GM18499 (cell line): Measurements from ENCODE around the gene RIPK4.
"Not testable (repeated sequence)": the region's sequence is repeated elsewhere in the genome, so short reads cannot be mapped to it uniquely, and the experiment has no call there.

Experiments
- ATAC-seq: cut with Tn5 transposase; IDR thresholded peaks from one replicate; pipeline ENCODE4 v1.9.1; 2021; ENCODE audit warnings: moderate number of reproducible peaks; ENCODE audit not compliant: insufficient read depth, unreplicated experiment

The RIPK4 gene

GRCh38 chr21:41796476-41797080 lies 29.7 kb upstream of the RIPK4 start:
- no peak for ATAC-seq

- no peak for ATAC-seq
Observed at GRCh38 chr21:41795726-41796125, 28.9 kb upstream of the RIPK4 start.

- no peak for ATAC-seq
Observed at GRCh38 chr21:41794600-41794999, 27.7 kb upstream of the RIPK4 start.

- ATAC-seq = no peak
Observed at GRCh38 chr21:41792711-41793110, 25.9 kb upstream of the RIPK4 start.

- ATAC-seq = no peak
Observed at GRCh38 chr21:41786509-41786987, 19.7 kb upstream of the RIPK4 start.

GRCh38 chr21:41785262-41785661 lies 18.4 kb upstream of the RIPK4 start:
- ATAC-seq = not testable (repeated sequence)

GRCh38 chr21:41784456-41785102 lies 17.7 kb upstream of the RIPK4 start:
- ATAC-seq = no peak

- ATAC-seq = no peak
Observed at GRCh38 chr21:41783476-41784180, 16.8 kb upstream of the RIPK4 start.

GRCh38 chr21:41781050-41781410 lies 14.2 kb upstream of the RIPK4 start:
- ATAC-seq = no peak

GRCh38 chr21:41780337-41781049 lies 13.6 kb upstream of the RIPK4 start:
- ATAC-seq = no peak

GRCh38 chr21:41779659-41780058 lies 12.8 kb upstream of the RIPK4 start:
- no peak for ATAC-seq

GRCh38 chr21:41778930-41779600 lies 12.2 kb upstream of the RIPK4 start:
- no peak for ATAC-seq

- ATAC-seq = no peak
Observed at GRCh38 chr21:41777951-41778815, 11.3 kb upstream of the RIPK4 start.

- no peak for ATAC-seq
Observed at GRCh38 chr21:41776778-41777177, 9.9 kb upstream of the RIPK4 start.

GRCh38 chr21:41775149-41775472 lies 8.3 kb upstream of the RIPK4 start:
- ATAC-seq = no peak

GRCh38 chr21:41774467-41775148 lies 7.8 kb upstream of the RIPK4 start:
- ATAC-seq = no peak

GRCh38 chr21:41772351-41773080 lies 5.7 kb upstream of the RIPK4 start:
- ATAC-seq = no peak

- no peak for ATAC-seq
Observed at GRCh38 chr21:41771625-41771945, 4.7 kb upstream of the RIPK4 start.
